Measurements from ENCODE around the gene SOX5.

- TF ChIP-seq CTCF (IDR thresholded peaks at IDR 0.05; ENCODE audit: low read length) (no peak), EZH2 (optimal IDR thresholded peaks at IDR 0.05; ENCODE audit: low read depth, low read length) (no peak), EZH2phosphoT487 (IDR thresholded peaks at IDR 0.05; ENCODE audit: low read length) (no peak)
Observed at GRCh38 chr12:23770202-23770938, 179.1 kb downstream of the SOX5 start.

Data from MM.1S (cell line).